Astrocyte (in vitro differentiated cells and primary cell): Measurements from ENCODE around the gene OTUD3. TPM values are rescaled to one million over a fixed set of nuclear protein-coding genes. Genes with fewer than 3 reads are reported as not detected.
"Not testable (repeated sequence)": the region's sequence is repeated elsewhere in the genome, so short reads cannot be mapped to it uniquely, and the experiment has no call there.

Experiments used
- DNase-seq: peaks from one replicate; pipeline ENCODE4 v3.0.0-alpha.2; 2010; ENCODE audit warnings: low read depth
- FAIRE-seq: peaks from 2 replicates; lab custom pipeline; 2011; peaks lifted over from hg19 to GRCh38; lab: Jason Lieb, UNC
- H2AFZ ChIP-seq: 2 replicates; pipeline ENCODE4 v1.6.0; 2012; ENCODE audit warnings: low read depth, low read length, inconsistent platforms
- H3K27ac ChIP-seq: 2 replicates; pipeline ENCODE4 v1.5.1; 2011; ENCODE audit warnings: low read depth, low read length, inconsistent platforms
- H3K27me3 ChIP-seq: 2 replicates; pipeline ENCODE4 v1.6.0; 2011; ENCODE audit warnings: low read length, inconsistent platforms; ENCODE audit not compliant: insufficient read depth
- H3K36me3 ChIP-seq: 2 replicates; pipeline ENCODE4 v1.5.1; 2011; ENCODE audit warnings: low read length, inconsistent platforms; ENCODE audit not compliant: insufficient read depth
- H3K4me1 ChIP-seq: 2 replicates; pipeline ENCODE4 v1.5.1; 2011; ENCODE audit warnings: low read length, inconsistent platforms; ENCODE audit not compliant: insufficient read depth
- H3K4me2 ChIP-seq: 2 replicates; pipeline ENCODE4 v1.6.0; 2012; ENCODE audit warnings: low read length, inconsistent platforms
- H3K4me3 ChIP-seq: 2 replicates; pipeline ENCODE4 v1.5.1; 2011; ENCODE audit warnings: low read depth, mild to moderate bottlenecking, low read length, inconsistent platforms; ENCODE audit not compliant: insufficient read depth
- H3K79me2 ChIP-seq: 2 replicates; pipeline ENCODE4 v1.6.0; 2012; ENCODE audit warnings: mild to moderate bottlenecking, low read length, inconsistent platforms; ENCODE audit not compliant: insufficient read depth
- H3K9ac ChIP-seq: 2 replicates; pipeline ENCODE4 v1.6.0; 2012; ENCODE audit warnings: mild to moderate bottlenecking, low read length, inconsistent platforms
- H3K9me3 ChIP-seq: 2 replicates; pipeline ENCODE4 v1.5.1; 2012; ENCODE audit warnings: low read depth, mild to moderate bottlenecking, low read length, inconsistent platforms; ENCODE audit not compliant: insufficient read depth
- H4K20me1 ChIP-seq: 2 replicates; pipeline ENCODE4 v1.6.0; 2012; ENCODE audit warnings: low read length, inconsistent platforms; ENCODE audit not compliant: insufficient read depth
- H3K27ac Mint-ChIP-seq: one replicate; pipeline ENCODE4 v1.8.0; 2021; ENCODE audit warnings: mild to moderate bottlenecking, mixed read lengths; ENCODE audit not compliant: unreplicated experiment
- H3K27me3 Mint-ChIP-seq: one replicate; pipeline ENCODE4 v1.8.0; 2021; ENCODE audit warnings: low read depth, mixed read lengths; ENCODE audit not compliant: unreplicated experiment
- H3K36me3 Mint-ChIP-seq: one replicate; pipeline ENCODE4 v1.8.0; 2021; ENCODE audit warnings: low read depth, mixed read lengths; ENCODE audit not compliant: unreplicated experiment
- H3K4me1 Mint-ChIP-seq: one replicate; pipeline ENCODE4 v1.8.0; 2021; ENCODE audit warnings: low read depth, mixed read lengths; ENCODE audit not compliant: unreplicated experiment
- H3K4me3 Mint-ChIP-seq: one replicate; pipeline ENCODE4 v1.8.0; 2021; ENCODE audit warnings: mild to moderate bottlenecking, moderate library complexity, mixed read lengths; ENCODE audit not compliant: unreplicated experiment
- H3K9me3 Mint-ChIP-seq: one replicate; pipeline ENCODE4 v1.8.0; 2021; ENCODE audit warnings: mild to moderate bottlenecking, mixed read lengths; ENCODE audit not compliant: unreplicated experiment
- EZH2 ChIP-seq: IDR thresholded peaks from 2 replicates; pipeline ENCODE4 v1.6.1; 2012; ENCODE audit warnings: mild to moderate bottlenecking, low read length, inconsistent platforms; ENCODE audit not compliant: insufficient read depth
- total RNA-seq: library from RNA; stranded (reverse); gene quantifications from 2 replicates; pipeline ENCODE4 v1.2.1, GENCODE V29; 2021
- TF ChIP-seq, protein P1 (sequence below): IDR thresholded peaks from 2 replicates; pipeline ENCODE4 v1.5.1; 2011; ENCODE audit warnings: low read depth, mild to moderate bottlenecking, inconsistent platforms, low read length, moderate library complexity; ENCODE audit not compliant: insufficient read depth

The OTUD3 gene
- total RNA-seq, 1 donor from 2014 or later: 10.6 TPM

- Histone ChIP-seq H3K36me3 (no peaks in the 10 kb centered on the region), H3K4me2 (no peak overlapping the region), H3K27ac (no peak overlapping the region), H4K20me1 (no peaks in the 10 kb centered on the region), H3K27me3 (no peaks in the 10 kb centered on the region), H2AFZ (no peak overlapping the region), H3K79me2 (no peaks in the 10 kb centered on the region), H3K4me3 (no peak overlapping the region), H3K9me3 (no peaks in the 10 kb centered on the region), H3K9ac (no peak overlapping the region), H3K4me1 (no peaks in the 10 kb centered on the region)
- FAIRE-seq (no peak), DNase-seq (no peak)
- H3K9me3 Mint-ChIP-seq: no peaks in the 10 kb centered on the region
- no peaks in the 10 kb centered on the region for H3K4me1 Mint-ChIP-seq
- no peaks in the 10 kb centered on the region for H3K36me3 Mint-ChIP-seq
- no peak overlapping the region for H3K27ac Mint-ChIP-seq
- TF ChIP-seq, protein P1, sequence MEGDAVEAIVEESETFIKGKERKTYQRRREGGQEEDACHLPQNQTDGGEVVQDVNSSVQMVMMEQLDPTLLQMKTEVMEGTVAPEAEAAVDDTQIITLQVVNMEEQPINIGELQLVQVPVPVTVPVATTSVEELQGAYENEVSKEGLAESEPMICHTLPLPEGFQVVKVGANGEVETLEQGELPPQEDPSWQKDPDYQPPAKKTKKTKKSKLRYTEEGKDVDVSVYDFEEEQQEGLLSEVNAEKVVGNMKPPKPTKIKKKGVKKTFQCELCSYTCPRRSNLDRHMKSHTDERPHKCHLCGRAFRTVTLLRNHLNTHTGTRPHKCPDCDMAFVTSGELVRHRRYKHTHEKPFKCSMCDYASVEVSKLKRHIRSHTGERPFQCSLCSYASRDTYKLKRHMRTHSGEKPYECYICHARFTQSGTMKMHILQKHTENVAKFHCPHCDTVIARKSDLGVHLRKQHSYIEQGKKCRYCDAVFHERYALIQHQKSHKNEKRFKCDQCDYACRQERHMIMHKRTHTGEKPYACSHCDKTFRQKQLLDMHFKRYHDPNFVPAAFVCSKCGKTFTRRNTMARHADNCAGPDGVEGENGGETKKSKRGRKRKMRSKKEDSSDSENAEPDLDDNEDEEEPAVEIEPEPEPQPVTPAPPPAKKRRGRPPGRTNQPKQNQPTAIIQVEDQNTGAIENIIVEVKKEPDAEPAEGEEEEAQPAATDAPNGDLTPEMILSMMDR: no peak
- no peak for TF ChIP-seq EZH2
- peaks cover 9% of the 10 kb centered on the region for H3K27me3 Mint-ChIP-seq
- no peak overlapping the region for H3K4me3 Mint-ChIP-seq
These were observed 36.6 kb upstream of the OTUD3 start for GRCh38 chr1:19845555-19845954.

- no peaks in the 10 kb centered on the region for H3K9me3 ChIP-seq
These were observed 35.9 kb upstream of the OTUD3 start for GRCh38 chr1:19846338-19846737.

GRCh38 chr1:19847334-19847733 is 34.9 kb upstream of the OTUD3 start:
- H3K4me3 Mint-ChIP-seq, H2AFZ ChIP-seq, H3K4me3 ChIP-seq, DNase-seq, H3K27me3 ChIP-seq, H3K36me3 Mint-ChIP-seq, H3K4me1 ChIP-seq, H3K4me1 Mint-ChIP-seq, H3K9ac ChIP-seq, H3K27ac Mint-ChIP-seq, H3K27ac ChIP-seq, H3K4me2 ChIP-seq, H3K36me3 ChIP-seq, H4K20me1 ChIP-seq, FAIRE-seq, H3K9me3 ChIP-seq, H3K9me3 Mint-ChIP-seq, H3K79me2 ChIP-seq: not testable (repeated sequence)
- H3K27me3 Mint-ChIP-seq: peaks cover 13% of the 10 kb centered on the region

More at GRCh38 chr1:19846338-19846737, 35.9 kb upstream of the OTUD3 start:
- Histone ChIP-seq H3K9ac (no peak overlapping the region), H3K36me3 (no peaks in the 10 kb centered on the region), H4K20me1 (no peaks in the 10 kb centered on the region), H3K27me3 (no peaks in the 10 kb centered on the region), H3K4me3 (no peak overlapping the region), H3K79me2 (no peaks in the 10 kb centered on the region), H3K4me1 (no peaks in the 10 kb centered on the region), H3K4me2 (no peak overlapping the region), H3K27ac (no peak overlapping the region), H2AFZ (no peak overlapping the region)
- H3K27me3 Mint-ChIP-seq: peaks cover 13% of the 10 kb centered on the region
- no peak overlapping the region for H3K4me3 Mint-ChIP-seq
- no peaks in the 10 kb centered on the region for H3K9me3 Mint-ChIP-seq
- no peak for FAIRE-seq
- no peaks in the 10 kb centered on the region for H3K36me3 Mint-ChIP-seq
- no peaks in the 10 kb centered on the region for H3K4me1 Mint-ChIP-seq
- no peak overlapping the region for H3K27ac Mint-ChIP-seq
- TF ChIP-seq, protein P1: no peak
- TF ChIP-seq EZH2: no peak
- DNase-seq: no peak

DNA sequence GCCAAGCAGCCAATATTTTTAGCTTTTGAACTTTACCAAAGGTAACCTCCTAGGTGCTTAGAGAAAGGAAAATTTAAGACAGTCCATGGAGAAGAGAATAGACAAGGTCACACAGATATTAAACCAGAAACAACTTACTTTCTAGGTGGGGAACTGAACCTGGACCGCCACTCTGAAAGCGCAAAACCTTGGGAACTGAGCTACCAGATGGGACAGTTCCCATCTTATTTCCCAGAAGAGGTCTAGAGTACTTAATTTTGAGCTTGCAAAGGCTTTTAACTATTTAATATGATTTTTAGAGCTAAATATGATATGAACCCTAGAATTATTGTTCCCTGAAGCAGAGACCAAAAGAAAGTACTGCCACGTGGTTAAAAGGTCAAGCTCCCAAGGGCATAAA is 32.9 kb upstream of the OTUD3 start:
- H3K4me1 ChIP-seq, DNase-seq, H3K36me3 ChIP-seq, H2AFZ ChIP-seq, H3K4me3 Mint-ChIP-seq, H3K4me3 ChIP-seq, FAIRE-seq, H3K4me2 ChIP-seq, H4K20me1 ChIP-seq, H3K36me3 Mint-ChIP-seq, H3K27ac Mint-ChIP-seq, H3K9me3 Mint-ChIP-seq, H3K27ac ChIP-seq, H3K27me3 ChIP-seq, H3K9ac ChIP-seq, H3K9me3 ChIP-seq, H3K79me2 ChIP-seq, H3K4me1 Mint-ChIP-seq: not testable (repeated sequence)
- peaks cover 13% of the 10 kb centered on the region for H3K27me3 Mint-ChIP-seq
